Left lung (tissue), 10 donors: Measurements from ENCODE around the gene SECISBP2L. TPM values are rescaled to one million over a fixed set of nuclear protein-coding genes. Genes with fewer than 3 reads are reported as not detected.
A peak's percentile ranks its signal among the peaks of the same experiment; 100 is the strongest.

Source experiments
- ATAC-seq: fragments of 200-7000 bp; cut with Tn5 transposase; one replicate; pipeline ENCODE4 v1.9.1; 2020; ENCODE audit warnings: moderate library complexity
- DNase-seq, 4 donors: peaks; one replicate each; pipeline ENCODE4 v3.0.0-alpha.2; 2013 to 2020
- H3K27ac ChIP-seq, 2 donors: fragments of 200-600 bp; sonication (generic) in 1 of 2; one replicate each; pipeline versions ENCODE4 v1.5.0 to v1.8.0; 2020 to 2021
- H3K27me3 ChIP-seq, 2 donors: fragments of 200-600 bp; sonication (generic) in 1 of 2; one replicate each; pipeline versions ENCODE4 v1.5.0 to v1.8.0; 2020 to 2021
- H3K36me3 ChIP-seq, 2 donors: fragments of 200-600 bp; sonication (generic) in 1 of 2; one replicate each; pipeline versions ENCODE4 v1.5.0 to v1.8.0; 2020 to 2021
- H3K4me1 ChIP-seq, 2 donors: fragments of 200-600 bp; one replicate each; pipeline ENCODE4 v1.8.0; 2021
- H3K4me3 ChIP-seq, 2 donors: fragments of 200-600 bp; sonication (generic) in 1 of 2; one replicate each; pipeline versions ENCODE4 v1.5.0 to v1.8.0; 2020 to 2021; ENCODE audit warnings: mild to moderate bottlenecking in 1 of 2
- H3K9me3 ChIP-seq, 2 donors: fragments of 200-600 bp; sonication (generic) in 1 of 2; one replicate each; pipeline versions ENCODE4 v1.5.0 to v1.8.0; 2020 to 2021
- intact Hi-C, 2 donors: fragments of 100-400 bp; cut with DNase I; formaldehyde crosslinking; loops; one replicate each; pipeline versions ENCODE4 v1.11.2 to v1.14.2; 2022
- polyA plus RNA-seq, 6 donors: library from polyadenylated mRNA; unstranded; fragments of 120-200 nt; gene quantifications; one replicate each; pipeline ENCODE4 v1.2.1, GENCODE V29; 2013; ENCODE audit not compliant: insufficient read length in 6 of 6
- total RNA-seq, 2 donors: library from RNA; stranded (reverse); fragmentation: NEBNext Ultra II Directional; extraction: Animal tissue kit (Norgen Biotek cat#: 25700); gene quantifications; one replicate each; pipeline ENCODE4 v1.2.1, GENCODE V29; 2021
- TF ChIP-seq, protein P1 (sequence below), 2 donors: fragments of 200-600 bp; sonication (generic) in 1 of 2; IDR thresholded peaks; one replicate each; pipeline versions ENCODE4 v1.5.0 to v1.8.0; 2021; ENCODE audit warnings: antibody characterized with exemption in 2 of 2
- donor health status: DM: no; HTN: yes; CAD: no.
- donor health status: DM: no; HTN: no; CAD: no.

SECISBP2L gene
- total and polyA plus RNA-seq, 8 donors = 69.6 to 106 (median 76.7) TPM

DNA sequence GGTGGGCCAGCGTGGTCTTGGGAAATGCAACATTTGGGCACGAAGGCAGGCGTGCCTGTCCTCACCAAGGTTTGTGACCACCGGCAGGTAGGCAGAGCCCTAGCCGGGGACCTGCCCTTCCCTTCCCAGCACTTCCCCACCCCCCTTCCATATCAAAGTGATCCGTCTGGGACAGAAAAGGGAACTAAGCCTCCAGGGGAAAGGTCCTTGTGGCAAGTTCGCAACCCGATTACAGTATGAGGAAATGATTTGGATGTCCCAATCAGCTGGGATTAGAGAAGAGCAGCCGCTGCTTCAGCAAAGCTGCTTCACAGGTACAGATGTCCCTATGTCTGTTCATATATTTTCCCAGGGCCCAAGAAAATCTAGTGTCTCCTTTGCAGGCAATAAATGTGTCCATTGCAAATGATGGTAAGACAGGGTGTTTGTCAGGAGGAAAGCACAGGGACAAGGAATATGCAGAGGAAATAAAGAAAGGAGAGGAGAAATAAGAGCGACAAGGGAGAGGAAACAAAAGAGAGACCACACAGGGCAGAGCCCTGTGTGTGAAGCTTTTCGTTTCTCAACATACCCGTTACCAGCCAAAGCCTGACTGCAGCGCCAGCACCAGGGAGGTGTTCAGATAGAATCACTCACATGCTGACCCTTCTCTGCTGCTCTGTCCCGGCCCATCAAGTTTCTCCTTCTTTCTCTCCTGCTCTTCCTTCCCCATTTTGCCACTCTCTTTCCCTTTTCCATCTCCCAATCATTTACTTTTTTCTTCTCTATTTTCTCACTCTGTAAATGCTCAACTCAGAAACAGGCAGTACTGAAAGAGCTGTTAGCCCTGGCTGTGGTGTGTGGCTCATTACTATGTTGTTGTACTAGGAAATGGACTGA lies 17.4 kb upstream of the SECISBP2L start:
- ATAC-seq (peak; percentile 55), DNase-seq (no peak)
- H3K27ac ChIP-seq = no peak overlapping the region
- H3K4me3 ChIP-seq = no peak overlapping the region
- H3K27me3 ChIP-seq = no peaks in the 10 kb centered on the region
- no peaks in the 10 kb centered on the region for H3K9me3 ChIP-seq
- intact Hi-C loops = no loop called here
- H3K36me3 ChIP-seq = no peaks in the 10 kb centered on the region
- TF ChIP-seq, protein P1, sequence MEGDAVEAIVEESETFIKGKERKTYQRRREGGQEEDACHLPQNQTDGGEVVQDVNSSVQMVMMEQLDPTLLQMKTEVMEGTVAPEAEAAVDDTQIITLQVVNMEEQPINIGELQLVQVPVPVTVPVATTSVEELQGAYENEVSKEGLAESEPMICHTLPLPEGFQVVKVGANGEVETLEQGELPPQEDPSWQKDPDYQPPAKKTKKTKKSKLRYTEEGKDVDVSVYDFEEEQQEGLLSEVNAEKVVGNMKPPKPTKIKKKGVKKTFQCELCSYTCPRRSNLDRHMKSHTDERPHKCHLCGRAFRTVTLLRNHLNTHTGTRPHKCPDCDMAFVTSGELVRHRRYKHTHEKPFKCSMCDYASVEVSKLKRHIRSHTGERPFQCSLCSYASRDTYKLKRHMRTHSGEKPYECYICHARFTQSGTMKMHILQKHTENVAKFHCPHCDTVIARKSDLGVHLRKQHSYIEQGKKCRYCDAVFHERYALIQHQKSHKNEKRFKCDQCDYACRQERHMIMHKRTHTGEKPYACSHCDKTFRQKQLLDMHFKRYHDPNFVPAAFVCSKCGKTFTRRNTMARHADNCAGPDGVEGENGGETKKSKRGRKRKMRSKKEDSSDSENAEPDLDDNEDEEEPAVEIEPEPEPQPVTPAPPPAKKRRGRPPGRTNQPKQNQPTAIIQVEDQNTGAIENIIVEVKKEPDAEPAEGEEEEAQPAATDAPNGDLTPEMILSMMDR (IDR thresholded peaks at IDR 0.05) = no peak
- H3K4me1 ChIP-seq = peaks cover 0 to 21% of the 10 kb centered on the region in 2 donors

DNA sequence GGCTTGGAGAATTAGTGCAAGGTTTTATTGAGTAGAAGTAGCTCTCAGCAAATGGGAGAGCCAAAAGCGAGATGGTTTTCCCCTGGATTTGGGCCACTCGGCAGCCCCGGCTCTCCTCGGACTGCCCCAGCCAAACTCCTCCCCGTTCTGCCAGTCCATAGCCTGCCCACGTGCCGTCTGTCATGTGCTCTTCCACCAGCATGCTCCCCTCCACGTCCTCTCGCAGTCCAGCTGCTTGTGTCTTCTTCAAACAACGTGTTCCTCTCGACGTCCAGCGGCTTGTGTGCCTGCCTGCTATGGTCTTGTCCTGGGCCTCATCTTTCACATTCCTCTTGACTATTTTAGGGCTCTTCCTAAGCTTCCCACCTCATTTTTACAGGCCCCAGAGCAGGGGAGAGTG lies 16.7 kb upstream of the SECISBP2L start:
- no peak for ATAC-seq
- Histone ChIP-seq H3K4me1 (peaks cover 0 to 21% of the 10 kb centered on the region in 2 donors), H3K36me3 (no peaks in the 10 kb centered on the region), H3K27me3 (no peaks in the 10 kb centered on the region), H3K27ac (no peak overlapping the region), H3K9me3 (no peaks in the 10 kb centered on the region), H3K4me3 (no peak overlapping the region)
- DNase-seq = peak in 1 of 4 donors; percentile 59
- intact Hi-C loops = no loop called here
- TF ChIP-seq, protein P1 (IDR thresholded peaks at IDR 0.05) = no peak

DNA sequence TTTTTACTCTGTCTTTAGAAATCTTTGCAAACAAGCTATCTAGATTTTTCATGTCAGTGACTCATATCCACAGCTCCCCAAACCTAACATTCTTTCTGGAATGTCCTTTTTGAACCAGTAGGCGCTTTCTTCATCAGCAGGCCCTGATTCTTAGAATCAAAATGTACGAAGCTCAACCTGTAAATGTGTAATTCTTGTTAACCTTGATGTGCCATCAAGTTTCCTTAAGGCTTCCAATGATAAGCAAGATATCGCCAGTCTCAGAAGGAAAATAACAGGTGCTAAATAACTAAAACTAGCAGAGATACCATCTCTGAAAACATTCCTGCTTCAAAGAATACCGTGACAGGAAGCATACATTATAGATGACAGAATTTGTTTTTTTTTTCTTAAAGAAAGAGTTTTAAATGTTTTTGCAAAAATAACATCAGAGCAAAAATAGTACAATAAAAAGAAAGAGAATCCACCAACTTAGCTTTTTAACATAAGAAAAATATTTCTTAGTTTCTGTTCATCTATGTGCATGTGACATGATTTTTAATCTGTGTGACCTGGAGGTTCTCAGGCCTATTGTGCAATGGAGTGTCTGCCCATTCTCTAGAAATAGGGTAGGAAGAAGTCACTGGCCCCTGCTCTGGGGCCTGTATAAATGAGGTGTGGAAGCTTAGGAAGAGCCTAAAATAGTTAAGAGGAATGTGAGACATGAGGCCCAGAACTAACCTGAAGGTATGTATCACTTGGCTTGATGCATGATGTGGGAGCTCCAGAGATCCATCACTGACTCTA lies 14.7 kb upstream of the SECISBP2L start:
- no peak overlapping the region for H3K4me3 ChIP-seq
- ATAC-seq (no peak), DNase-seq (no peak)
- H3K4me1 ChIP-seq = peaks cover 0 to 21% of the 10 kb centered on the region in 2 donors
- H3K9me3 ChIP-seq = no peaks in the 10 kb centered on the region
- TF ChIP-seq, protein P1 (IDR thresholded peaks at IDR 0.05) = no peak
- no peak overlapping the region for H3K27ac ChIP-seq
- H3K36me3 ChIP-seq = no peaks in the 10 kb centered on the region
- H3K27me3 ChIP-seq = no peaks in the 10 kb centered on the region
- intact Hi-C loops = no loop called here

DNA sequence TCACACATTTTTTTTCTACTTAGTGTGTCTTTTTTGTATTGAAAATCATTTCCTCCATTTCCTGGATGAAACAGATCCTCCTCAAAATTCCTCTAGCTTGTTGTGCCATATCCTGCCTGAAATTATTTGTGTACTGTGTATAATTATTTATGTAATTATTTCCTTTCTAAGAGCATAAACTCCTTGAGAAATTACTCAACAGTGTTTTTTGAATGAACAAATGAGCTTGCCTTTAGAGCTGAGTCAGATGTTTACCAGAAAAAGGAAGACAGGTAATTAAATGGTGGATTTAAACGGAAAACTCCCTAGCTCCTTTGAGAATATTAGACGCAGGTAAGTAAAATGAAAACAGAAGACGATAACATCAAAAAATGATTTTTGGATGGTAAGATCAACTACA lies 13.2 kb upstream of the SECISBP2L start:
- no peak overlapping the region for H3K4me3 ChIP-seq

More for the DNA sequence above, 13.2 kb upstream of the SECISBP2L start:
- no peaks in the 10 kb centered on the region for H3K9me3 ChIP-seq
- TF ChIP-seq, protein P1 (IDR thresholded peaks at IDR 0.05) = no peak
- no peak overlapping the region for H3K27ac ChIP-seq
- no peak for DNase-seq
- ATAC-seq = no peak
- H3K36me3 ChIP-seq = no peaks in the 10 kb centered on the region
- peaks cover 0 to 19% of the 10 kb centered on the region in 2 donors for H3K4me1 ChIP-seq
- no peaks in the 10 kb centered on the region for H3K27me3 ChIP-seq
- intact Hi-C loops = no loop called here
